Lower lobe of right lung (tissue), 2 donors: ENCODE measurements around the gene ASAP3. TPM values are rescaled to one million over a fixed set of nuclear protein-coding genes. Genes with fewer than 3 reads are reported as not detected.

Experiments used
- ATAC-seq, 2 donors: fragments of 200-7000 bp; cut with Tn5 transposase; one replicate each; pipeline ENCODE4 v1.9.1; 2020 to 2022; ENCODE audit warnings: mild to moderate bottlenecking in 2 of 2, moderate library complexity in 2 of 2
- DNase-seq: peaks from one replicate; pipeline ENCODE4 v3.0.0-alpha.2; 2020
- H3K27ac ChIP-seq: fragments of 200-600 bp; one replicate; pipeline ENCODE4 v1.8.0; 2022
- H3K27me3 ChIP-seq: fragments of 200-600 bp; one replicate; pipeline ENCODE4 v1.8.0; 2022; ENCODE audit warnings: low read depth
- H3K36me3 ChIP-seq: fragments of 200-600 bp; one replicate; pipeline ENCODE4 v1.8.0; 2022; ENCODE audit warnings: mild to moderate bottlenecking
- H3K4me1 ChIP-seq: fragments of 200-600 bp; one replicate; pipeline ENCODE4 v1.8.0; 2022
- H3K4me3 ChIP-seq: fragments of 200-600 bp; one replicate; pipeline ENCODE4 v1.8.0; 2022; ENCODE audit warnings: mild to moderate bottlenecking
- H3K9me3 ChIP-seq: fragments of 200-600 bp; one replicate; pipeline ENCODE4 v1.8.0; 2022
- intact Hi-C: fragments of 100-400 bp; cut with DNase I; formaldehyde crosslinking; loops from one replicate; pipeline ENCODE4 v1.11.0; 2022
- total RNA-seq: library from RNA; stranded (reverse); fragmentation: NEBNext Ultra II Directional; extraction: Animal tissue kit (Norgen Biotek cat#: 25700); gene quantifications from one replicate; pipeline ENCODE4 v1.2.1, GENCODE V29; 2021
- TF ChIP-seq, protein P1 (sequence below): fragments of 200-600 bp; IDR thresholded peaks from one replicate; pipeline ENCODE4 v1.8.0; 2022; ENCODE audit warnings: antibody characterized with exemption, mild to moderate bottlenecking
- donor health status: DM: no; HTN: yes; CAD: no; lungs with severe emphysema.

ASAP3 gene
- total RNA-seq, 1 donor from 2014 or later, result 34.5 TPM

DNA sequence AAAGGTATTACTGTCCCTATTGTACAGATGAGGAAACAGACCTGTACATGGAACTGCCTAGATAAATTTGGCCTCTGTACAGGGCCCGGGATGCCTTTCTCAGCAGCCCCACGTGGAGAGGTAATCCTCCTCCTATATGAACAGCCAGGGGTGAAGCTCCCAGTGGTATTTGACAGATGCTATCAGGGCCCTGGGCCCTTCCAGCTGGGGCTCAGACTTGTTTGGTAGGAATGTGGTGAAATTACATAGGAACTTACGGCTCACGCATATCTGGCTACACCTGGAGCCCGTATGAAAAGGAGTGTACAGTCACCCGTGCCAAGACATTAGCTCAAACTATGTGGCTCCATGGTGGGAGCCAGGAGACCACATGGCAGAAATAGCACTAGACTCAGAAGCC is 34.7 kb downstream of the ASAP3 start:
- no peak overlapping the region for H3K27ac ChIP-seq
- H3K9me3 ChIP-seq, result no peaks in the 10 kb centered on the region
- ATAC-seq (no peak), DNase-seq (no peak)
- H3K27me3 ChIP-seq, result no peaks in the 10 kb centered on the region
- TF ChIP-seq, protein P1, sequence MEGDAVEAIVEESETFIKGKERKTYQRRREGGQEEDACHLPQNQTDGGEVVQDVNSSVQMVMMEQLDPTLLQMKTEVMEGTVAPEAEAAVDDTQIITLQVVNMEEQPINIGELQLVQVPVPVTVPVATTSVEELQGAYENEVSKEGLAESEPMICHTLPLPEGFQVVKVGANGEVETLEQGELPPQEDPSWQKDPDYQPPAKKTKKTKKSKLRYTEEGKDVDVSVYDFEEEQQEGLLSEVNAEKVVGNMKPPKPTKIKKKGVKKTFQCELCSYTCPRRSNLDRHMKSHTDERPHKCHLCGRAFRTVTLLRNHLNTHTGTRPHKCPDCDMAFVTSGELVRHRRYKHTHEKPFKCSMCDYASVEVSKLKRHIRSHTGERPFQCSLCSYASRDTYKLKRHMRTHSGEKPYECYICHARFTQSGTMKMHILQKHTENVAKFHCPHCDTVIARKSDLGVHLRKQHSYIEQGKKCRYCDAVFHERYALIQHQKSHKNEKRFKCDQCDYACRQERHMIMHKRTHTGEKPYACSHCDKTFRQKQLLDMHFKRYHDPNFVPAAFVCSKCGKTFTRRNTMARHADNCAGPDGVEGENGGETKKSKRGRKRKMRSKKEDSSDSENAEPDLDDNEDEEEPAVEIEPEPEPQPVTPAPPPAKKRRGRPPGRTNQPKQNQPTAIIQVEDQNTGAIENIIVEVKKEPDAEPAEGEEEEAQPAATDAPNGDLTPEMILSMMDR, result no peak
- intact Hi-C loops, result no loop called here
- peaks cover 35% of the 10 kb centered on the region for H3K4me1 ChIP-seq
- peaks cover 20% of the 10 kb centered on the region for H3K36me3 ChIP-seq
- no peak overlapping the region for H3K4me3 ChIP-seq

DNA sequence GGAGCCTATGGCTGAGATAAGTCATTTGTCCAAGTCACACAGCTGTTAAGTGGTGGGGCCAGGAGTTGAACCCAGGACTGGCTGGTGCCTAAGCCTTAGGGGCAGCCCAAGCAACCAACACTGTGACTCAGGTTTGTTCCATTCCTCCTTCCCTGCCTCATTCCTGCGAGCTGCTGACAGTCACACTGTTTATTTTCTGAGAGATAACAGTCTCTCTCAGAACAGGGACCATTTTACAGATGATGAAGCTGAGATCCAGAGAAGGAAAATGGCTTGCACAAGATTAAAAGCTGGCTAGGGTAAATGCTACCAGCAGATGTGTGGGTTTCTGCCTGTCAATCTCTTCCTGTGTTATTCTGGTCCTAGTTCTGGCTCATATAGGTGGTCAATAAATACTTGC is 35.1 kb downstream of the ASAP3 start:
- DNase-seq (no peak), ATAC-seq (no peak)
- no peak overlapping the region for H3K4me3 ChIP-seq
- intact Hi-C loops, result no loop called here
- H3K4me1 ChIP-seq, result peaks cover 35% of the 10 kb centered on the region
- H3K27ac ChIP-seq, result no peak overlapping the region
- H3K36me3 ChIP-seq, result peaks cover 20% of the 10 kb centered on the region
- H3K27me3 ChIP-seq, result no peaks in the 10 kb centered on the region
- TF ChIP-seq, protein P1, result no peak
- H3K9me3 ChIP-seq, result no peaks in the 10 kb centered on the region

DNA sequence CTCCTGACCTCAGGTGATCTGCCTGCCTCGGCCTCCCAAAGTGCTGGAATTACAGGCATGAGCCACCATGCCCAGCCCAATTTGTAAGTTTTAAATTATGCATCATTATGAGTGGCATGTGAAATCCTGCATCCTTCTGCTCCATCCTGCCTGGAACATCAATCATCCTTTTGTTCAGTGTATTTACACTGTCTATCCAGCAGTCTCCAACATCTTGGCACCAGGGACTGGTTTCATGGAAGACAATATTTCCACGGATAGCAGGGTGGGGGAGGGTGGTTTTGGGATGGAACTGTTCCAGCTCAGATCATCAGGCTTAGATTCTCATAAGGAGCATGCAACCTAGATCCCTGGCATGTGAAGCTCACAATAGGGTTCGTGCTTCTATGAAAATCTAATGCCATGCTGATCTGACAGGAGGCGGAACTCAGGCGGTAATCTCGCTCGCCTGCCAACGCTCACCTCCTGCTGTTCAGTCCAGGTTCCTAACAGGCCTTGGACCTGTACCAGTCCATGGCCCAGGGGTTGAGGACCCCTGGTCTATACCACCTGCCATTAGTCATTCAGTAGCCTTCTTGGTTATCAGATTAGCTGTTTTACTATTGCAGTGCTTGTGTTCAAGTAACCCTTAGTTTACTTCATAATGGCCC is 37.2 kb downstream of the ASAP3 start:
- Histone ChIP-seq H3K4me1 (peaks cover 28% of the 10 kb centered on the region), H3K27ac (no peak overlapping the region), H3K36me3 (peaks cover 31% of the 10 kb centered on the region), H3K9me3 (no peaks in the 10 kb centered on the region), H3K4me3 (no peak overlapping the region), H3K27me3 (no peaks in the 10 kb centered on the region)
- ATAC-seq, result no peak
- TF ChIP-seq, protein P1, result no peak
- DNase-seq, result no peak
- intact Hi-C loops, result no loop called here

DNA sequence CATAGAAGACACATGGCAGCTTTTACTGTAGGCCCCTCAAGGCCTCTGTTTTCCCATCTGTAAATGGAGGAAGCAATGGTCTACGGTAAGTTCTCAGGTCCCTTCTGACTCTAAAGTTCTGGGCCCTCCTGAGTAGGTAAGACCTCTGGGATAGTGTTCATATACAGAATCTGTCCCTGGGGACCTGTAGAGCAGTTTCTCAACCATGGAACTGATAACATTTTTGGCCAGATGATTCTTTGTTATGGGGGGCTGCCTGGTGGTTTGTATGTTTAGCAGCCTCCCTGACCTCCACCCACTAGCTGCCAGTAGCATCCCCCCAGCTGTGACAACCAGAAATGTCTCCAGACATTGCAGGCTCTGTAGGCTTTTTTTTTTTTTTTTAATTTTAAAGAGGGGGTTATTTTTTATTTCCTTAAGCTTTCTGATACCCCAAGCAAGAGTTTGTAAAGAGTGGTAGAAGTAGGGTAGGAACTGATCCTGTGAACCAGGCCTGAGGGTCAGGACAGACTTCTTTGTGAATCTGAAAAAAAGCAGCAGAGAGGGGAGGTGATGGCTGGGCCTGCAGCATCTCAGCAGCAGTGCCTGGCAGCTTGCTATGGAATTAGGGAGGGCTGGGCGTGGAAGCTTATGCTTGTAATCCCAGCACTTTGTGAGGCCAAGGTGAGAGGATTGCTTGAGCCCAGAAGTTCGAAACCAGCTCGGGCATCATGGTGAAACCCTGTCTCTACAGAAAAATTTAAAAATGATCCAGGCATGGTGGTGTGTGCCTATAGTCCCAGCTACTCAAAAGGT is 39.2 kb downstream of the ASAP3 start:
- Histone ChIP-seq H3K27me3 (no peaks in the 10 kb centered on the region), H3K27ac (peak overlapping the region; percentile 71), H3K9me3 (no peaks in the 10 kb centered on the region), H3K36me3 (peaks cover 33% of the 10 kb centered on the region), H3K4me3 (peak overlapping the region; percentile 37), H3K4me1 (peaks cover 13% of the 10 kb centered on the region)
- TF ChIP-seq, protein P1, result no peak
- intact Hi-C loops, result no loop called here
- DNase-seq (no peak), ATAC-seq (peak in 1 of 2 donors; percentile 18)

DNA sequence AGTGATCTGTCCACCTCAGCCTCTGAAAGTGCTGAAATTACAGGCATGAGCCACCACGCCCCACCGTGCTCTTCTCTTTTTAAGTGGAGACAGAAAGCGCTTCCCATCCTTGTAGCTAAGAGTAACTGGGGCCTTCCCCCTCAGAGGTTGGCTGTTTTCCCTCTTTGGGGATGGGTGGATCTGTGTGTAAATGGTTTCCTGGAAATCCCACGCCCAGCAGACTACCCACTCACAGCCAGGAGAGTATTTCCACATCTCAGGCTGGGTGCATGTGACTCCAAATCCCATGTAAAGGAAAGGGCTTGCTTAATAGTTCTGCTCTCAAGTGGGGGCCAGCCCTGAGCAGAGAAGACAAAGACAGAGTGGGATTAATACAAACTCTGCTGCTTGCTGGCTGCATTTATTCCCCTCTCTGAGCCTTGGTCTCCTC is 39.9 kb downstream of the ASAP3 start:
- Histone ChIP-seq H3K27me3 (no peaks in the 10 kb centered on the region), H3K27ac (peak overlapping the region; percentile 71), H3K36me3 (peaks cover 37% of the 10 kb centered on the region), H3K4me3 (peak overlapping the region; percentile 37), H3K9me3 (no peaks in the 10 kb centered on the region), H3K4me1 (peaks cover 12% of the 10 kb centered on the region)
- peak; percentile 95 for ATAC-seq
- intact Hi-C loops, result no loop called here
- TF ChIP-seq, protein P1, result no peak
- DNase-seq, result peak; percentile 80
